Measurements from ENCODE around the gene CDH4.

The CDH4 gene

GRCh38 chr20:61597996-61598395 is 345.9 kb downstream of the CDH4 start:
- H3K4me3 ChIP-seq (replicated peaks; ENCODE audit: low read depth, low read length), result no peak overlapping the region
- no peak for DNase-seq (ENCODE audit: low read depth)
- no peak for TF ChIP-seq CTCF (IDR thresholded peaks at IDR 0.05; ENCODE audit: low read length, missing control alignments)

- H3K4me3 ChIP-seq (replicated peaks; ENCODE audit: low read depth, low read length), result no peak overlapping the region
- no peak for DNase-seq (ENCODE audit: low read depth)
- no peak for TF ChIP-seq CTCF (IDR thresholded peaks at IDR 0.05; ENCODE audit: low read length, missing control alignments)
Measured at GRCh38 chr20:61598586-61598985, 346.5 kb downstream of the CDH4 start.

- TF ChIP-seq CTCF (IDR thresholded peaks at IDR 0.05; ENCODE audit: low read length, missing control alignments), result no peak
- no peak for DNase-seq (ENCODE audit: low read depth)
- H3K4me3 ChIP-seq (replicated peaks; ENCODE audit: low read depth, low read length), result no peak overlapping the region
Measured at GRCh38 chr20:61599061-61599531, 347.0 kb downstream of the CDH4 start.

GRCh38 chr20:61599541-61599992 is 347.5 kb downstream of the CDH4 start:
- DNase-seq (ENCODE audit: low read depth), result no peak
- no peak for TF ChIP-seq CTCF (IDR thresholded peaks at IDR 0.05; ENCODE audit: low read length, missing control alignments)
- H3K4me3 ChIP-seq (replicated peaks; ENCODE audit: low read depth, low read length), result no peak overlapping the region

- TF ChIP-seq CTCF (IDR thresholded peaks at IDR 0.05; ENCODE audit: low read length, missing control alignments), result no peak
- DNase-seq (ENCODE audit: low read depth), result no peak
- no peak overlapping the region for H3K4me3 ChIP-seq (replicated peaks; ENCODE audit: low read depth, low read length)
Measured at GRCh38 chr20:61600016-61600415, 348.0 kb downstream of the CDH4 start.

- TF ChIP-seq CTCF (IDR thresholded peaks at IDR 0.05; ENCODE audit: low read length, missing control alignments), result no peak
- DNase-seq (ENCODE audit: low read depth), result no peak
- no peak overlapping the region for H3K4me3 ChIP-seq (replicated peaks; ENCODE audit: low read depth, low read length)
Measured at GRCh38 chr20:61601361-61601760, 349.3 kb downstream of the CDH4 start.

- DNase-seq (ENCODE audit: low read depth), result no peak
- TF ChIP-seq CTCF (IDR thresholded peaks at IDR 0.05; ENCODE audit: low read length, missing control alignments), result no peak
- no peak overlapping the region for H3K4me3 ChIP-seq (replicated peaks; ENCODE audit: low read depth, low read length)
Measured at GRCh38 chr20:61601853-61602252, 349.8 kb downstream of the CDH4 start.
